ENCODE data around the gene AEBP1.

DNA sequence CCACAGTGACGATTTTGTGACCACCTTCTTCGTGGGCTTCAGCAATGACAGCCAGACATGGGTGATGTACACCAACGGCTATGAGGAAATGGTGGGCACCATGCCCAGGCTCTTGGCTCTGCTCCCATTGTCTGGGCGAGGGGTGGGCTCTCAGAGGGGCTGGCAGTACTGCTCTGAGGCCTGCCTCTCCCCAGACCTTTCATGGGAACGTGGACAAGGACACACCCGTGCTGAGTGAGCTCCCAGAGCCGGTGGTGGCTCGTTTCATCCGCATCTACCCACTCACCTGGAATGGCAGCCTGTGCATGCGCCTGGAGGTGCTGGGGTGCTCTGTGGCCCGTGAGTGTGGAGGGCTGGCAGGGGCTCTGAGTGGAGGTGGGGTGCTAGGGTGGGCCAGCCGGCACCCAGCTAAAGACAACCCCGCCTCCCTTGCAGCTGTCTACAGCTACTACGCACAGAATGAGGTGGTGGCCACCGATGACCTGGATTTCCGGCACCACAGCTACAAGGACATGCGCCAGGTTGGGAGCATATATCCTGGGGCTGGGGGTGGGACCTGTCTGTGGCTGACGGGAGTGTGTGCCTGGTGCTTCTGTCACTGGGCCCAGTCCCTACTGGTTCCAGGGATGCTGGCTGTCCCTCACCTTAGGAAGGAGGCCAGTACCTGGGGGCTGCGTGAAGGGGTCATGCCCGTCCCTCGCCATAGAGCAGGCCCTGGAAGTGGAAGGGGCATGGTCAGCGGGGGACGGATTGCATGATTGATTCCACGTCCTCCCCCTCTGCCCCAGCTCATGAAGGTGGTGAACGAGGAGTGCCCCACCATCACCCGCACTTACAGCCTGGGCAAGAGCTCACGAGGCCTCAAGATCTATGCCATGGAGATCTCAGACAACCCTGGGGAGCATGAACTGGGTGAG lies 6.8 kb downstream of the AEBP1 start:
- TF ChIP-seq, protein P1, sequence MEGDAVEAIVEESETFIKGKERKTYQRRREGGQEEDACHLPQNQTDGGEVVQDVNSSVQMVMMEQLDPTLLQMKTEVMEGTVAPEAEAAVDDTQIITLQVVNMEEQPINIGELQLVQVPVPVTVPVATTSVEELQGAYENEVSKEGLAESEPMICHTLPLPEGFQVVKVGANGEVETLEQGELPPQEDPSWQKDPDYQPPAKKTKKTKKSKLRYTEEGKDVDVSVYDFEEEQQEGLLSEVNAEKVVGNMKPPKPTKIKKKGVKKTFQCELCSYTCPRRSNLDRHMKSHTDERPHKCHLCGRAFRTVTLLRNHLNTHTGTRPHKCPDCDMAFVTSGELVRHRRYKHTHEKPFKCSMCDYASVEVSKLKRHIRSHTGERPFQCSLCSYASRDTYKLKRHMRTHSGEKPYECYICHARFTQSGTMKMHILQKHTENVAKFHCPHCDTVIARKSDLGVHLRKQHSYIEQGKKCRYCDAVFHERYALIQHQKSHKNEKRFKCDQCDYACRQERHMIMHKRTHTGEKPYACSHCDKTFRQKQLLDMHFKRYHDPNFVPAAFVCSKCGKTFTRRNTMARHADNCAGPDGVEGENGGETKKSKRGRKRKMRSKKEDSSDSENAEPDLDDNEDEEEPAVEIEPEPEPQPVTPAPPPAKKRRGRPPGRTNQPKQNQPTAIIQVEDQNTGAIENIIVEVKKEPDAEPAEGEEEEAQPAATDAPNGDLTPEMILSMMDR (IDR thresholded peaks at IDR 0.05; ENCODE audit: borderline replicate concordance, extremely low read depth, low read length, poor library complexity, severe bottlenecking): no peak
- TF ChIP-seq EZH2 (IDR thresholded peaks at IDR 0.05; ENCODE audit: borderline replicate concordance, low read depth, low read length, severe bottlenecking): no peak

Measured in DND-41 (cell line).